GM19043 (cell line): ENCODE measurements around the gene FBXO24.
"Not testable (repeated sequence)": the region's sequence is repeated elsewhere in the genome, so short reads cannot be mapped to it uniquely, and the experiment has no call there.

Experiments
- ATAC-seq: cut with Tn5 transposase; IDR thresholded peaks from one replicate; pipeline ENCODE4 v1.9.1; 2021; ENCODE audit warnings: low read depth; ENCODE audit not compliant: unreplicated experiment

Gene FBXO24

GRCh38 chr7:100586266-100587025, at the start of gene FBXO24:
Gene FBXO24 (plus strand): TSS chr7:100586328. CDS start chr7:100586626, 298 bp downstream.
- peak; percentile 81 for ATAC-seq

DNA sequence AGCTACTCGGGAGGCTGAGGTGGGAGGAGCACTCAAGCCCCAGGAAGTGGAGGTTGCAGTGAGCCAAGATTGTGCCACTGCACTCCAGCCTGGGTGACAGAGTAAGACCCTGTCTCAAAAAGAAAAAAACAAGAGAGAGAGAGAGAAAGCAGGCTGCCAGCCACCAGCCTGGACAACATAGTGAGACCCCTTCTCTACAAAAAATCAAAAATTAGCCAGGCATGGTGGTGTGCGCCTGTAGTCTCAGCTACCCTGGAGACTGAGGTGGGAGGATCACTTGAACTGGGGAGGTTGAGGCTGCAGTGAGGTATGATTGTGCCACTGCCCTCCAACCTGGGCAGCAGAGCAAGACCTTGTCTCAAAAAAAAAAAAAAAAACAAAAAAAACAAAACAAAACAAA, 49.4 kb upstream of the FBXO24 start:
- not testable (repeated sequence) for ATAC-seq

DNA sequence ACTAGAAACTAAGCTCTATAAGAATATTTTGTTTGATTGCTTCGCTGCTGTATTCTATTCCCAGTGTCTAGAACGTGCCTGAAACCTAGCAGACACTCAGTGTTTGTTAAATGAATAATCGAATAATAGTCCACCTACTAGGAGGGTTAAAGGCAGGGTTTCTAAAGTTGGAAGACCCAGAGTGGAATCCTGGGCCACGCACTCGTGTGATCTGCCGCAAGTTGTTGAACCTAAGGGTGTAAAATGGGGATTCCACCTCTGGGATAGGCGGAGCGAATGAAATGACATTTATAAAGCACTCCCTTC, 47.8 kb upstream of the FBXO24 start:
- ATAC-seq: no peak

DNA sequence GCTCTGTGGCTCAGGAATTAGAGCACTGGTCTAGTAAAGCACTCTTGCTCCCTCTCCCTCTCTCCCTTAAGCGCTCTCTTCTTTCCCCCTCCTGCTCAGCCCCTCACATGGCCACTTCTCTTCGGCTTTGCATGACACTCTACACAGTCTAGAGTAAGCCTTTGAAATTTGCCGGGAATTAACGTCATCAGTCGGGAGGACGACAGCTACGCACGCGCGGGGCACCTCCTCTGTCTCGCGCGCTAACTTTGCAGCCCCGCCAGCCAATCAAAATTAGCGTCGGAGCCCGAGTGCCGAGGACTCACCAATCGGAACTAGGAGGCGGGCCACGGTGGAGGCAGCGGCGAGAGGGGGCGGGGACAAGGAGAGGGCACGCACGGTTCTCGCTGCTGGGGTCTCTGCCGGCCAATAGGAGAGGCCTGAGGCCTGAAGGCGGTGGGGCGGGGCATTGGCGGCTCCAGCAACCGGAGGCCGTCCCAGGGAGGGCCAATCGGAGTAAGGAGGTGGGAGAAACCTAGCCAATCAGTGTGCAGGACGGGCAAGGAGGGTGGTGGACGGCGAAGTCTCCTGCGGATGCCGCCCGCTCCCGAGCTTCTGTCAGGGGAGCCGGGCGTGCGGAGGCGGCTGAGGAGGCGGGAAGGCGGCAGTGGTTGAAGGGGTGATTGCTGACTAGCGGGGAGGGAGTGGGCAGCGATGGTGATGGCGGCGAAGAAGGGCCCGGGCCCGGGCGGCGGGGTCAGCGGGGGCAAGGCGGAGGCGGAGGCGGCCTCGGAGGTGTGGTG, 47.3 kb upstream of the FBXO24 start, which contains the start of gene AGFG2:
Gene AGFG2, plus strand, starts transcription at position 550 of the 782 bp plus-strand sequence. Its CDS starts 144 bp downstream, at position 694.
- ATAC-seq: peak; percentile 96

GRCh38 chr7:100539436-100540006, 46.6 kb upstream of the FBXO24 start:
- no peak for ATAC-seq

DNA sequence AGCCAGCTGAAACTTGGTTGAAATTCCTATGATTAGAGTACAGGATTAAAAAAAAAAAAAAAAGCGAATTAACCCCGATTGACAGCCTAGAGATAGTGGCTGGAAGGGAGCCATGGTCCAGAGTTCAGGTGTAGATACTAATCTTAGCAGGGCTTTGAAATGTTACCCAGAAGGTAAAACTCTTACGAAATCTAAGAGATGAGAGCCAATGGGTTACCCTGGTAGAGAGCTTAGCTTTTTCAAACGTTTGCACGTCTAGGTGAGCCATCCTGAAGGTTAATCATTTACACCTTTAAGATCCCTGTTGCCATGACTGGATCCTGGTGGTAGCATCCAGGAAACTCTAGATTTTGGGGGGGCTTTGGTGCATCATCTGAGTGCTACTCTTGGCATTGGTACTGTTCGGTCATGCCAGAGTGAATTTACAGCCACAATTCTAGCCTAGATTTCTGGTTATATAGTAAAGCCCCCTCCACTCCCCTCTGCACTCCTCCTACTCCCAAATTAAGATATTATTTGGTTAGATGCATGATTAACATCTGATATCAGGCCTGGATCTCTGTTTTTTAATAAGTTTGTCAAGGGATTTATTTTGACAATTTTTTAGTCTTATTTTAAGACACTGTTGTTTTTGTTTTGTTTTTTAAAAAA, 45.9 kb upstream of the FBXO24 start:
- no peak for ATAC-seq

- ATAC-seq: not testable (repeated sequence)
These were observed 44.8 kb upstream of the FBXO24 start for GRCh38 chr7:100541309-100541708.

GRCh38 chr7:100543586-100543985, 42.5 kb upstream of the FBXO24 start:
- no peak for ATAC-seq

- ATAC-seq: no peak
These were observed 41.7 kb upstream of the FBXO24 start for GRCh38 chr7:100544386-100544785.

DNA sequence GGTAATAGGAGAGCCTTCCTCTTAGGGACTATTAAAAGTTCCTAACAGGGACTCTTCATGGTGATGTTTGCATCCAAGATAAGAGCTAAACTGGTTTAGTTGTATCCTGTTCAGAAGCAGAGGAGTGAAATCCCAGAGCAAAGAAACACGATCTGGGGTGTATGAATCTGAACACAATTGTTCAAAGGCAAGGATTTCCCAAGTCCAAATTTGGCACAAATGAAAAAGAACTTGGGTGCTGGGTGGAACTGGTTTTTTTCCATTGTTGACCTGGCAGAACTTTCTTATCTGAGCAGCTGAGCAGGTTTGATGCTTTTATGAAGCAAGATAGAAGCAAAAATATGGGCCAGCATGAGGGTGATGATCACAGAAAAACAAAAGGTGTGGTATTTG, 41.2 kb upstream of the FBXO24 start:
- no peak for ATAC-seq

GRCh38 chr7:100545360-100546128, 40.6 kb upstream of the FBXO24 start:
- peak; percentile 49 for ATAC-seq

GRCh38 chr7:100546129-100546925, 39.8 kb upstream of the FBXO24 start:
- ATAC-seq: peak; percentile 51

DNA sequence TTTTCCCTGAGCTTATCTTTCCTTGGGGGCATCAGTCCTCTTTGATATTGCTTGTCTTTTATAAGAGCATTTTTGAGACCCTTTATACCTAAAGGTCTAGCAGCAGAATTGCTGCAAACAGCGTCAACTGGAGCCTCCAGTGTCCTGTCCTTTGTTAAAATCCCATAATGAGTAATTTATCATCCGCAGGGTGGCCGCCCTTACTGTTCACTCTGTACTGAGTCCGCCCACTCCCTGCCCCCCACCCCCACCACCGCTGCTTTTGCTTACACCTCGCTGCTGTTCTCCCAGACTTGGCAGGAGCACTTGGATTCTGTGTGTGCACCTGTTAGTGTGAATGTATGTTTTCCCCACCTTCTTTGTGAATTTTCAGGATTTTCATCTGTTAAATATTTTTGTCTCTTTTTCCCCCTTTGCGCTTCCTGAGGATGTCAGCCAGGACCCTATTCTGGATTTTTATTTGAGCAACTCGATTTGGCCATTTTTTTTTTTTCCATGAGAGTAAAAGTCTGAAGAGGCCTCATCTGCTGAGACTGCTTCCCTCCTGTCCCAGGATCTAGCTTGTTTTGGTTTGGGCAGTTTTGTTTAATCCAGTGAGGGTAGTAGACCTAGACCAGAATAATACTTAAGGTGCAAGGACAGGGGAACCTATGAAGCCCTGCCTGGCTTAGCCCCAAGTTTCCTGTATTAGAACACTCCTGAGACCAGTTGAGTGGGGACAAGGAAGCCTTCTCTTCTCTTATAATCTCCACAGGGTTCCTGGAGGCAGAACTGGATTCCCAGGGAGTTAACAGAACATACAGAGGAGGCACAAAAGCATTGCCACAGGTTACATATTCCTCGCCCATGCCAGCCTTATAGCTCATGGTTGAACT, 39.0 kb upstream of the FBXO24 start:
- no peak for ATAC-seq

- ATAC-seq: no peak
These were observed 38.3 kb upstream of the FBXO24 start for GRCh38 chr7:100547872-100548271.

DNA sequence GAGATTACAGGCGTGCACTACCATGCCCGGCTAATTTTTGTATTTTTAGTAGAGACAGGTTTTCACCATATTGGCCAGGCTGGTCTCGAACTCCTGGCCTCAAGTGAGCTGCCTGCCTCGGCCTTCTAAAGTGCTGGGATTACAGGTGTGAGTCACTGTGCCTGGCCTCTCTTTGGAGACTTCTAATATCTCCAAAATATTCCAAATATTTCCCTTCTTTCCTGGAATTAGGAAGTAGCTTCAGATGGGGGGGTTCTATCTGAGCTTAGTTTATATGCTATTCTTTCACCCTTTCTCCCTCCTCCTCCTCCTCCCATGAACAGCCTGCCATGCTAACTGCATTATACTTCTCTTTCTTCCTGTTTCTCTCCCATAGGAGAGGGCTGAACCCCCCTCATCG, 37.7 kb upstream of the FBXO24 start:
- ATAC-seq: not testable (repeated sequence)

- ATAC-seq: no peak
These were observed 33.6 kb upstream of the FBXO24 start for GRCh38 chr7:100552532-100552931.

GRCh38 chr7:100553032-100553431, 33.1 kb upstream of the FBXO24 start:
- no peak for ATAC-seq

DNA sequence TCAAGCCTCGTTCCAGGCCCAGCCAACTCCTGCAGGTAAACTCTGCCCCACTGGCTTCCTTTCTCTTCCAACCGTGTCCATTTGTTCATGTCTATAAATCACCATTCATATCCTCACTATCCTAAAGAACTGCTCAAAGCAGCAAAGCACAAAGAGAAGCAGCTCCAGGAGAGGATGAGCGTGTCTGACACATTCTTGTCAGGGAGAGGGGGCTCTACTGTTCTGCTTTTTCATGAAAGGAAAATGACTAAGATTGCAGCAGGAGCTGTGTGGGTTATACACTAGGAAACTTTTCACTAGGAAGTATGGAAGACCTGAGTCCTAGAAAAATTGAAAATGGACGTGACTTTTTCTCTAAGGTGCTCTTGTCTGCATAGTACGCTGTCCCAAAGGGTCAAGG, 30.4 kb upstream of the FBXO24 start:
- ATAC-seq: no peak

- no peak for ATAC-seq
These were observed 29.6 kb upstream of the FBXO24 start for GRCh38 chr7:100556541-100556940.
